ENCODE measurements around the gene ILKAP.

ILKAP gene

DNA sequence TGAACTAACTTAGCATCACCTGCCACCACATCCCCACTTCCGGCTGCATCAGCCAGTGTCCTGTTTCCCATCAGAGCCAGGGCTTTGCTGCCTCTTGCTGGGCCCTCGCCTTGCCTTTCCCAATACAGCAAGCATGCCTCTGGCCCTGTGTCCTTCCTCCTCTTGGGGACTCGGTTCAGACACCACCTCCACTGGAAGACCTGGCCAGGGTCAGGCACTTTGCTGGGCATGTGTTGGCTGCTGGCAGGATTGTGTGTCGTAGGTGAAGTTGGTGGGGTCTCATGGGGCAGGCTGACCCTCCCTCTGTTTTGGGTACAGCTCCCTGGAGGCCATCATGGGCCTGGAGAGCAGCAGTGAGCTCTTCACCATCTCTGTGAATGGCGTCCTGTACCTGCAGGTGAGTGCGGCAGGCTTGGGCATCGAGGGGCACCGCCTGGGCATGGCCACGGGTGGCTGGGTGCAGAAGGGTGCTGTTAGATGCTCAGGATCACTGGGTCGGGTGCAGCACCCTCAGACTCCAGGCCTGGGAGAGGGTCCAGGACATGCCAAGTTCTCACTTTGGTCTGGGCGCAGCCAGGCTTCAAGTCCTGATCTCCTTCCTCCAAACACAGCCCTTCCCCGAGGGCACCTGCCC is 38.1 kb downstream of the ILKAP start:
- H3K4me3 ChIP-seq (ENCODE audit: low read depth in 1 of 2, low read length in 2 of 2) = no peak overlapping the region
- H3K27me3 ChIP-seq (ENCODE audit: control insufficient read depth in 1 of 2, insufficient read depth in 2 of 2, low read length in 2 of 2) = peaks cover 11 to 12% of the 10 kb centered on the region in 2 donors
- H3K9me3 ChIP-seq (ENCODE audit: control insufficient read depth in 1 of 2, low read length in 2 of 2) = no peaks in the 10 kb centered on the region
- H3K4me1 ChIP-seq (ENCODE audit: control insufficient read depth in 1 of 2, insufficient read depth in 2 of 2, low read length in 2 of 2) = peaks cover 4 to 14% of the 10 kb centered on the region in 2 donors
- H3K9ac ChIP-seq (ENCODE audit: low read depth in 1 of 2, low read length in 2 of 2) = no peak overlapping the region
- no peak overlapping the region for H3K27ac ChIP-seq (ENCODE audit: low read depth, low read length)
- H3K36me3 ChIP-seq (ENCODE audit: control insufficient read depth in 1 of 2, insufficient read depth in 2 of 2, low read length in 2 of 2) = peaks cover 7 to 22% of the 10 kb centered on the region in 2 donors

DNA sequence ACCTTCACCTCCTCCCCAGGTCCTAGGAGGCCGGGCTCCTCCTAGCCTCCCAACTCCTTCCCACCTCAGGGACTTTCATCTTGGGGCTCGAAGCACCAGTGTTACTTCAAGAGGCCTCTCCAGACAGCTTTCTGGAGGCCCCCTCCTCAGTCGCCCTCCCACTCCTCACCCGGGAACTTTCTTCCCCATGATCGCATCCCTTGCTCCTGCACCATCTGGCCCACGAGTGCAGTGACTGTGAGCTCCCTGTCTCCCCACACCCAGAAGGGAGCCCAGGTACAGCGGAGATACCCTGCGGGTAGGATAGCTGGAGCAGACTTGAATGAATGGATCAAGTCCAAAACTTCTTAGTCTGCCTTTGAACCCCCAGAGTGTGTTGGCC is 38.6 kb downstream of the ILKAP start:
- H3K4me1 ChIP-seq (ENCODE audit: control insufficient read depth in 1 of 2, insufficient read depth in 2 of 2, low read length in 2 of 2) = peaks cover 4 to 9% of the 10 kb centered on the region in 2 donors
- no peak overlapping the region for H3K4me3 ChIP-seq (ENCODE audit: low read depth in 1 of 2, low read length in 2 of 2)
- no peak overlapping the region for H3K9ac ChIP-seq (ENCODE audit: low read depth in 1 of 2, low read length in 2 of 2)
- no peak overlapping the region for H3K27ac ChIP-seq (ENCODE audit: low read depth, low read length)
- peaks cover 7 to 17% of the 10 kb centered on the region in 2 donors for H3K36me3 ChIP-seq (ENCODE audit: control insufficient read depth in 1 of 2, insufficient read depth in 2 of 2, low read length in 2 of 2)
- no peaks in the 10 kb centered on the region for H3K9me3 ChIP-seq (ENCODE audit: control insufficient read depth in 1 of 2, low read length in 2 of 2)
- peaks cover 12 to 16% of the 10 kb centered on the region in 2 donors for H3K27me3 ChIP-seq (ENCODE audit: control insufficient read depth in 1 of 2, insufficient read depth in 2 of 2, low read length in 2 of 2)

DNA sequence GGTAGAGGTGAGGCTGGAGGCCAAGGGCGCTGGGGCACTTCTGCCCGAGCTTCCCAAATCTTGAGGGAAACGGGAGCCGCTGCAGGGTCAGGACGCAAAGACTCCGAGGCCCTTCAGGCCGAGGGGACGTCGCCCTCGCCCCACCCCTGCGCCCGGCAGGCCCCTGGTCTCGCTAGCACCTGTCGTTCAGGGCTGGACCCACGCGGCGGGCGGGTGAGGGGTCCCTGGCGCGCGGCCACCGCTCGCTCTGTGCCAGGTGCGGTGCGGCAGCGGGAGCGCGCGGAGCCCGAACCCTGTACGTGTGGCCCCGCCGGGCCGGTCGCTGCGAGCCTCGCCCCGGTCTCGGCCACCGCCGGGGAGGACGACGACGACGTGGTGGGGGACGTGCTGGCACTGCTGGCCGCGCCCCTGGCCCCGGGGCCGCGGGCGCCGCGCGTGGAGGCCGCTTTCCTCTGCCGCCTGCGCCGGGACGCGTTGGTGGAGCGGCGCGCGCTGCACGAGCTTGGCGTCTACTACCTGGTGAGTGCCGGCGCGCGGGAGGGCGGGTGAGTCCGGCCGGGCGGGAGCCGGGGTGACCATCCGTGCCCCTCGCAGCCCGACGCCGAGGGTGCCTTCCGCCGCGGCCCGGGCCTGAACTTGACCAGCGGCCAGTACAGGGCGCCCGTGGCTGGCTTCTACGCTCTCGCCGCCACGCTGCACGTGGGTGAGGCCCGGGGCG is 39.9 kb downstream of the ILKAP start:
- Histone ChIP-seq H3K27ac (ENCODE audit: low read depth, low read length) (no peak overlapping the region), H3K4me1 (ENCODE audit: control insufficient read depth in 1 of 2, insufficient read depth in 2 of 2, low read length in 2 of 2) (peaks cover 0 to 3% of the 10 kb centered on the region in 2 donors), H3K27me3 (ENCODE audit: control insufficient read depth in 1 of 2, insufficient read depth in 2 of 2, low read length in 2 of 2) (peaks cover 20% of the 10 kb centered on the region in 2 donors), H3K36me3 (ENCODE audit: control insufficient read depth in 1 of 2, insufficient read depth in 2 of 2, low read length in 2 of 2) (peaks cover 4 to 7% of the 10 kb centered on the region in 2 donors), H3K4me3 (ENCODE audit: low read depth in 1 of 2, low read length in 2 of 2) (no peak overlapping the region), H3K9me3 (ENCODE audit: control insufficient read depth in 1 of 2, low read length in 2 of 2) (no peaks in the 10 kb centered on the region), H3K9ac (ENCODE audit: low read depth in 1 of 2, low read length in 2 of 2) (no peak overlapping the region)

DNA sequence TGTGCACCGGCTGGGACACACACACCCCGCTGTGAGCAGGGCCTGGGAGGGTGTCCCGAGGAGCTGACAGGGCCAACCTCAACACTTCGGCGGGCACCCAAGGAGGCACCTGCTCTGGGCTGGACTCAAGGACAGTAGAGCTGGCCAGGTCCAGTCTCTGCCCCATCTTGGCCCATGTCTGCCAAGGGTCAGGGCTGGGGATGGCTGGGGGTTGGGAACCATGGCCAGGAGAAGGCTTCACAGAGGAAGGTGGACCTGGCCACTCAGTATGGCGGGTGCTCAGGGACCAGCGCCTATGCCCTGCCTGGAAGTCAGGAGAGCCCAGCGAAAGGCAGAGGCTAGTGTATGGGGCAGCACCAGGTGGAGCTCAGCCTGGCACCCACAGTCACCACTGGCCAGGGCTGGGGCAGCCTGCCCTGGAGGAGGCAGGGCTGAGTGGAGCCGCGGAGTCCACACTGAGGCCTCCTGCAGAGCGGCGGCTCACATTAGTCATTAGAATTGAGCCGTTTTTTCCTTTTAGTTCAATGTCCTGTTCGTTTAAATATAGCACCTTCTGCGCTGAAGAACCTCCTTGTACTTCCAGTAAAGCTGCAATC is 40.6 kb downstream of the ILKAP start:
- Histone ChIP-seq H3K27me3 (ENCODE audit: control insufficient read depth in 1 of 2, insufficient read depth in 2 of 2, low read length in 2 of 2) (peaks cover 20% of the 10 kb centered on the region in 2 donors), H3K4me3 (ENCODE audit: low read depth in 1 of 2, low read length in 2 of 2) (no peak overlapping the region), H3K27ac (ENCODE audit: low read depth, low read length) (no peak overlapping the region), H3K9me3 (ENCODE audit: control insufficient read depth in 1 of 2, low read length in 2 of 2) (no peaks in the 10 kb centered on the region), H3K4me1 (ENCODE audit: control insufficient read depth in 1 of 2, insufficient read depth in 2 of 2, low read length in 2 of 2) (peaks cover 5 to 9% of the 10 kb centered on the region in 2 donors), H3K36me3 (ENCODE audit: control insufficient read depth in 1 of 2, insufficient read depth in 2 of 2, low read length in 2 of 2) (peaks cover under 1 to 4% of the 10 kb centered on the region in 2 donors), H3K9ac (ENCODE audit: low read depth in 1 of 2, low read length in 2 of 2) (no peak overlapping the region)

DNA sequence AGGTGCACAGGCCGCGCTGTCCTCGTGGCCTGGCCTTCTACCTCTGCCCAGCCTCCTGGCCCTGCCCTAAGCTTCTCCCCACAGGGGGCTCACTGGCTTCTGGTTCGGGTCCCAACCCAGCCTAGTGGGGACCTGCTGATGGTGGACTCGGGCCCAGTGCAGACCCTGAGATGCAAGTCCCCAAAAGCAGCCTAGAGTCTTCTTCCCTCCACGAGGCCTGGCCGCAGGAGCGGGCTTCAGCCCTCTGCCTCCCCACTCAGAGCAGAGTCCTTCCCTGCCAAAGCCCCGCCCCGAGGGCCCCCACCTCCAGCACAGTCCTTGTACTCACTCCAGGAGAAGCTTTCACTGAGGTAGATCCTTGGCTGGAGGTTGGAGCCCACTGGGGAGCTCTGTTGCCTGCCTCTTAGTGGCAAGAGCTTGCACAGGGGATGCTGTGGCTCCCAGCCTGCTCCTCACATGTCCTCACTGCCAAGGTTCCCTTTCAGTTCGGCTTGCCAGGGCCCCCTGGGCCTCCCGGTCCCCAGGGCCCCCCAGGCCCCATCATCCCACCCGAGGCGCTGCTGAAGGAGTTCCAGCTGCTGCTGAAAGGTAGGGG is 41.1 kb downstream of the ILKAP start:
- Histone ChIP-seq H3K27ac (ENCODE audit: low read depth, low read length) (no peak overlapping the region), H3K9me3 (ENCODE audit: control insufficient read depth in 1 of 2, low read length in 2 of 2) (no peaks in the 10 kb centered on the region), H3K9ac (ENCODE audit: low read depth in 1 of 2, low read length in 2 of 2) (no peak overlapping the region), H3K27me3 (ENCODE audit: control insufficient read depth in 1 of 2, insufficient read depth in 2 of 2, low read length in 2 of 2) (peaks cover 20% of the 10 kb centered on the region in 2 donors), H3K4me1 (ENCODE audit: control insufficient read depth in 1 of 2, insufficient read depth in 2 of 2, low read length in 2 of 2) (peaks cover 7 to 9% of the 10 kb centered on the region in 2 donors), H3K36me3 (ENCODE audit: control insufficient read depth in 1 of 2, insufficient read depth in 2 of 2, low read length in 2 of 2) (peaks cover 0 to 4% of the 10 kb centered on the region in 2 donors), H3K4me3 (ENCODE audit: low read depth in 1 of 2, low read length in 2 of 2) (no peak overlapping the region)

DNA sequence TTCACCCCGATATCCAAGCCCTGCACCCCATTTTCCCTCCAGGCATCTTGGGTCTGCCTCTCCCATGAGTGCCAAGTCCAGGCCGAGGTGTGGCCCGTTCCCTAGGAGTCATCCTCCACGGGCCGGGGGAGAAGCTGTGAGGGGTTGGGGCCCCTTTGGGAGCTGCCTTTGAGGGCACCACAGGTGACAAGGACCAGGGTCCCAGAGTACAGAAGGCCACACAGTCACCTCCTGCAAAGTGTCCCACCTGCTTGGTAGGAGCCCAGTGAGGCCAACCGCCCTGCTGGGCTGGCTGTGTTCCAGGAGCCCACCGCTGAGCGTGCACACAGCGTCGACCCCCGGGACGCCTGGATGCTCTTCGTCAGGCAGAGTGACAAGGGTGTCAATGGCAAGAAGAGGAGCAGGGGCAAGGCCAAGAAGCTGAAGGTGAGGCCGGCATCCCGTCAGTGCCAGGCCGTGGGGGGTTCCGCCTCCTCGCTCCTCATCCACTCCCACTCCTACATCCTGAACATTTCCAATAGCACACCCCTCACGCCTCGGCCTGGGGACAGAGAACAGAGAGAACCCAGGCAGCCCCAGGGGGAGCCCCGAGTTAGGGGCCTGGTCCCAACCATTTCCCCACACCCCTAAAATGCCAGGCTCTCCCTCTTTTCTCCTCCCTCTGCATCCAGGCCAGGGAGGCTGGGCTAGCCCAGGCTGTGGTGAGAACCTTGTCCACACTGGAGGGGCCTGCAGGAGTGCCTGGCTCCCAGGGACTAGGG is 42.0 kb downstream of the ILKAP start:
- peaks cover 7 to 9% of the 10 kb centered on the region in 2 donors for H3K4me1 ChIP-seq (ENCODE audit: control insufficient read depth in 1 of 2, insufficient read depth in 2 of 2, low read length in 2 of 2)
- H3K27me3 ChIP-seq (ENCODE audit: control insufficient read depth in 1 of 2, insufficient read depth in 2 of 2, low read length in 2 of 2) = peaks cover 20% of the 10 kb centered on the region in 2 donors
- no peak overlapping the region for H3K27ac ChIP-seq (ENCODE audit: low read depth, low read length)
- no peak overlapping the region for H3K9ac ChIP-seq (ENCODE audit: low read depth in 1 of 2, low read length in 2 of 2)
- peaks cover 0 to 4% of the 10 kb centered on the region in 2 donors for H3K36me3 ChIP-seq (ENCODE audit: control insufficient read depth in 1 of 2, insufficient read depth in 2 of 2, low read length in 2 of 2)
- H3K4me3 ChIP-seq (ENCODE audit: low read depth in 1 of 2, low read length in 2 of 2) = no peak overlapping the region
- no peaks in the 10 kb centered on the region for H3K9me3 ChIP-seq (ENCODE audit: control insufficient read depth in 1 of 2, low read length in 2 of 2)

DNA sequence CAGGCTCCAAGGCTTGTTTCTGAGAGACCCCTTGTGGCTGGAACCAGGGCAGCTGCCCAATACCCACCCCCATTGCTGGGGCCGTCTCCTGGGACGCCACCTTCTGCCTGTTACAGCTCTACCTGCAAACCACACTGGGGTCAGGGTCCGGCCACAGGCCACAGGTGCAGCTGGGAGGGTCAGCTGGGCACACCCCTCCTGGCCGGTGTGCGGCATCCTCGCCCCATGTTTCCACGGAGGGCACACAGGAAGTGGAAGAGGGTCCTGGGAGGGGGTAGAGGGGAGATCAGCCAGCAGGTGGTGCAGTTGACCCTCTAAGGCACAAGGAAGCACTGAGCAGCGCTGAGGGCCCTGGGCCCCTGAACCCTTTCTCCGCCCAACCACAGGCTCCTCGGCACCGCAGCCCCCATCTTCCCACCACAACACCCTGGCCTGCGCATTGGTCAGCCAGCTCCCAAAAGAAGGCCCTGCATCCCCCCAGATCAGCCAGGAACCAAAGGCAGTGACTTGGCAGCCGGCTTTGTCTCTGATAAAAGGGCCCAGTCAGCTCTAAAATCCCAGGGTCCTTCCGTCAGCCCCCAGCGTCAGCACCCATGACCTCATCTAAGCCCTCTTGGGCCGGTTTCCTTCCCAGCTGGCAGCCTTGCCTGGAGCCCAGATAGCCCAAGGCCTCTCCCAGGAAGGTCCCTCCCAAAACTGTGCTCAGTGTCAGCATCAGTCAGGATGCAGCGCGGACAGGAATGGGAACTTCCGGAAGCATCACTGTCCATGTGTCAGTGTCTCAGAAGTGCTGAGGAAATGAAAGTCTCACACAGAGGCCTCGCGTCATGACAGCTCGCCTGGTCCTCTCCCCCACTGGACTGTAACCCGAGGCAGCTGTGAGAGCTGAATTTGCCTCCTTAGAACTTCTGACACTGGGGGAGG is 43.0 kb downstream of the ILKAP start:
- no peak overlapping the region for H3K27ac ChIP-seq (ENCODE audit: low read depth, low read length)
- peaks cover 7 to 9% of the 10 kb centered on the region in 2 donors for H3K4me1 ChIP-seq (ENCODE audit: control insufficient read depth in 1 of 2, insufficient read depth in 2 of 2, low read length in 2 of 2)
- peaks cover 20% of the 10 kb centered on the region in 2 donors for H3K27me3 ChIP-seq (ENCODE audit: control insufficient read depth in 1 of 2, insufficient read depth in 2 of 2, low read length in 2 of 2)
- H3K4me3 ChIP-seq (ENCODE audit: low read depth in 1 of 2, low read length in 2 of 2) = no peak overlapping the region
- no peak overlapping the region for H3K9ac ChIP-seq (ENCODE audit: low read depth in 1 of 2, low read length in 2 of 2)
- no peaks in the 10 kb centered on the region for H3K36me3 ChIP-seq (ENCODE audit: control insufficient read depth in 1 of 2, insufficient read depth in 2 of 2, low read length in 2 of 2)
- H3K9me3 ChIP-seq (ENCODE audit: control insufficient read depth in 1 of 2, low read length in 2 of 2) = no peaks in the 10 kb centered on the region

DNA sequence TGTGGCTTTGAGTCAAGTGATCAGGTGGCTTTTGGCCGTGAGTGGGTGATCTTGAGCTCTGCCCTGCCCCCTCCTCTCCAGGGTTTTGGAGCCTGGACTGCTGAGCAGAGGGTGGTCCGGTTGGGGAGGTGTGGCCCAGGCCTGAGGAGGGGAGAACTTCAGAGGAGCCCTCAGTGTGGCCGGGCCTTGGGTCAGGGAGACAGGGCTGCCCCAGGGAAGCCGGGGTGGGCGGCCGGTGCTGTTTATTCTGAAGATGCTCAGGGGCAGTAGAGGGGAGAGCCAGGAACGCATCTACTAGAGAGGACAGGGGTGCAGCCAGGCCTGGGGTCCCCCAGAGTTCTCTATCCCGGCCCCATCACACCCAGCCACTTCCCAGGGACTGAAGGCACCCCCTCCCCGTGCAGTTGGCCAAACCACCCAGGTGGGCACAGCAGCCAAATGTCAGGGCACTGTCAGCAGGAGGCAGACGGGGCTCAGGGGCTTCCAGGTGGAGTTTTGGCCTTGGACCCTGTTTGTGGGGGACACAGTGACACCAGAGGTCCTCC is 43.8 kb downstream of the ILKAP start:
- Histone ChIP-seq H3K36me3 (ENCODE audit: control insufficient read depth in 1 of 2, insufficient read depth in 2 of 2, low read length in 2 of 2) (no peaks in the 10 kb centered on the region), H3K4me3 (ENCODE audit: low read depth in 1 of 2, low read length in 2 of 2) (no peak overlapping the region), H3K27me3 (ENCODE audit: control insufficient read depth in 1 of 2, insufficient read depth in 2 of 2, low read length in 2 of 2) (peaks cover 20% of the 10 kb centered on the region in 2 donors)

DNA sequence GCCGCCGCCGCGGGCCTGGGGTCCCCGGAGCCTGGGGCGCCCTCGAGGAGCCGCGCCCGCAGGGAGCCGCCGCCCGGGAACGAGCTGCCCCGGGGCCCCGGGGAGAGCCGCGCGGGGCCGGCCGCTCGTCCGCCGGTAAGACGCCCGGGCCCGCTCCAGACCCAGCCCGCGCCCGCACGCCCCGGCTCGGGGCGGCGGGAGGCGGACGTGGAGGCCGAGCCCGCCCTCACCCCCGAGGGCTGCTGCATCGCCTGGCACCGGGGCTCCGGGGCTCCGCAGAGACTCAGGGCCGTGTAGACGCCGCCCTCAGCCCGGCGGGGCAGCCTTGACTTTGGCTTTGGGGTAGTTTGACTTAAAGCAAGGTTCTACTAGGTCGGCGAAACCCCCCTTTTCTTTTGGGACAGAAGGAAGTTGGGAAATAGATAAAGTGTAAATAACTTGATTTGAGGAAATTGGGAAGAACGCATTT is 44.4 kb downstream of the ILKAP start:
- no peak overlapping the region for H3K9ac ChIP-seq (ENCODE audit: low read depth in 1 of 2, low read length in 2 of 2)
- no peaks in the 10 kb centered on the region for H3K9me3 ChIP-seq (ENCODE audit: control insufficient read depth in 1 of 2, low read length in 2 of 2)
- H3K27ac ChIP-seq (ENCODE audit: low read depth, low read length) = no peak overlapping the region
- H3K4me3 ChIP-seq (ENCODE audit: low read depth in 1 of 2, low read length in 2 of 2) = no peak overlapping the region
- peaks cover 20% of the 10 kb centered on the region in 2 donors for H3K27me3 ChIP-seq (ENCODE audit: control insufficient read depth in 1 of 2, insufficient read depth in 2 of 2, low read length in 2 of 2)
- H3K4me1 ChIP-seq (ENCODE audit: control insufficient read depth in 1 of 2, insufficient read depth in 2 of 2, low read length in 2 of 2) = peaks cover 7 to 9% of the 10 kb centered on the region in 2 donors
- no peaks in the 10 kb centered on the region for H3K36me3 ChIP-seq (ENCODE audit: control insufficient read depth in 1 of 2, insufficient read depth in 2 of 2, low read length in 2 of 2)

More for the DNA sequence above, 43.8 kb downstream of the ILKAP start:
- no peak overlapping the region for H3K27ac ChIP-seq (ENCODE audit: low read depth, low read length)
- peaks cover 7 to 9% of the 10 kb centered on the region in 2 donors for H3K4me1 ChIP-seq (ENCODE audit: control insufficient read depth in 1 of 2, insufficient read depth in 2 of 2, low read length in 2 of 2)
- H3K9me3 ChIP-seq (ENCODE audit: control insufficient read depth in 1 of 2, low read length in 2 of 2) = no peaks in the 10 kb centered on the region
- no peak overlapping the region for H3K9ac ChIP-seq (ENCODE audit: low read depth in 1 of 2, low read length in 2 of 2)
